IPS DF 19.7 (cell line): ENCODE data around the gene GSE1.
A peak's percentile ranks its signal among the peaks of the same experiment; 100 is the strongest.

Experiments
- DNase-seq: peaks from one replicate; pipeline ENCODE4 v3.0.0-alpha.2; 2013; ENCODE audit warnings: low read depth, low spot score

The GSE1 gene

GRCh38 chr16:85658504-85659326 lies 45.6 kb downstream of the GSE1 start:
- no peak for DNase-seq

- DNase-seq = no peak
Observed at GRCh38 chr16:85659336-85659735, 46.2 kb downstream of the GSE1 start.

- peak; percentile 12 for DNase-seq
Observed at GRCh38 chr16:85659805-85660511, 46.8 kb downstream of the GSE1 start.

GRCh38 chr16:85660843-85661739 lies 48.0 kb downstream of the GSE1 start:
- DNase-seq = no peak

- no peak for DNase-seq
Observed at GRCh38 chr16:85661740-85662481, 48.8 kb downstream of the GSE1 start.

GRCh38 chr16:85662482-85662812 lies 49.3 kb downstream of the GSE1 start:
- no peak for DNase-seq

GRCh38 chr16:85662976-85663830 lies 50.1 kb downstream of the GSE1 start:
- no peak for DNase-seq

GRCh38 chr16:85663891-85664321 lies 50.8 kb downstream of the GSE1 start:
- no peak for DNase-seq

GRCh38 chr16:85664580-85665372 lies 51.7 kb downstream of the GSE1 start:
- no peak for DNase-seq

GRCh38 chr16:85665373-85665740 lies 52.2 kb downstream of the GSE1 start:
- no peak for DNase-seq

- no peak for DNase-seq
Observed at GRCh38 chr16:85665929-85666328, 52.8 kb downstream of the GSE1 start.

GRCh38 chr16:85667261-85667660 lies 54.1 kb downstream of the GSE1 start:
- DNase-seq = no peak

GRCh38 chr16:85667841-85668413 lies 54.8 kb downstream of the GSE1 start:
- no peak for DNase-seq

- no peak for DNase-seq
Observed at GRCh38 chr16:85668676-85669424, 55.7 kb downstream of the GSE1 start.

- no peak for DNase-seq
Observed at GRCh38 chr16:85670840-85671239, 57.7 kb downstream of the GSE1 start.

- no peak for DNase-seq
Observed at GRCh38 chr16:85673529-85674417, 60.7 kb downstream of the GSE1 start.

GRCh38 chr16:85674418-85674755 lies 61.3 kb downstream of the GSE1 start:
- DNase-seq = no peak

GRCh38 chr16:85674828-85675227 lies 61.7 kb downstream of the GSE1 start:
- no peak for DNase-seq
